Astrocyte of the cerebellum (primary cell): ENCODE results near the gene KIF24.
"Not testable (repeated sequence)": the region's sequence is repeated elsewhere in the genome, so short reads cannot be mapped to it uniquely, and the experiment has no call there.

Source experiments
- DNase-seq: peaks from one replicate; pipeline ENCODE4 v3.0.0-alpha.2; 2011; ENCODE audit warnings: low read depth
- H3K4me3 ChIP-seq: 2 replicates; pipeline ENCODE4 v1.5.1; 2011; ENCODE audit warnings: mild to moderate bottlenecking, low read depth, low read length, moderate library complexity
- CTCF ChIP-seq: IDR thresholded peaks from 2 replicates; pipeline ENCODE4 v1.5.1; 2012; ENCODE audit warnings: low read length, low read depth, moderate library complexity, mild to moderate bottlenecking; ENCODE audit errors: missing control alignments
- in situ Hi-C: cut with HindIII; loops from 2 replicates; pipeline ENCODE4 v1.10.0; 2017; ENCODE audit warnings: low sequenced_read_pairs

The KIF24 gene

GRCh38 chr9:34343090-34343489 is 14.0 kb upstream of the KIF24 start:
- in situ Hi-C loops = no loop called here
- no peak for DNase-seq
- H3K4me3 ChIP-seq = no peak overlapping the region
- TF ChIP-seq CTCF = no peak

GRCh38 chr9:34341659-34342295 is 12.7 kb upstream of the KIF24 start:
- in situ Hi-C loops = no loop called here

GRCh38 chr9:34338665-34339385 is 9.8 kb upstream of the KIF24 start:
- in situ Hi-C loops = no loop called here
- no peak for TF ChIP-seq CTCF
- no peak for DNase-seq

More at GRCh38 chr9:34341659-34342295, 12.7 kb upstream of the KIF24 start:
- DNase-seq = no peak
- TF ChIP-seq CTCF = no peak
- H3K4me3 ChIP-seq = no peak overlapping the region

GRCh38 chr9:34338079-34338478 is 9.0 kb upstream of the KIF24 start:
- in situ Hi-C loops, DNase-seq, H3K4me3 ChIP-seq: not testable (repeated sequence)

More at GRCh38 chr9:34338665-34339385, 9.8 kb upstream of the KIF24 start:
- H3K4me3 ChIP-seq = no peak overlapping the region

GRCh38 chr9:34337403-34337802 is 8.3 kb upstream of the KIF24 start:
- in situ Hi-C loops = no loop called here
- no peak overlapping the region for H3K4me3 ChIP-seq
- peak; percentile 46 for TF ChIP-seq CTCF
- DNase-seq = no peak

- in situ Hi-C loops = no loop called here
- H3K4me3 ChIP-seq = no peak overlapping the region
- no peak for TF ChIP-seq CTCF
- no peak for DNase-seq
Measured at GRCh38 chr9:34335376-34335775, 6.3 kb upstream of the KIF24 start.

- no peak for DNase-seq
- in situ Hi-C loops = no loop called here
- TF ChIP-seq CTCF = no peak
- H3K4me3 ChIP-seq = no peak overlapping the region
Measured at GRCh38 chr9:34334916-34335315, 5.8 kb upstream of the KIF24 start.
